GM10248 (cell line): Measurements from ENCODE around the gene OSMR.

ENCODE experiments used
- CTCF ChIA-PET: fragments of 300-600 bp; sonication (Branson Sonifier 250); formaldehyde crosslinking; extraction: SDS; loops from one replicate; lab custom pipeline; 2021; ENCODE audit warnings: antibody characterized with exemption; lab: Yijun Ruan, JAX
- POLR2A ChIA-PET: fragments of 350-650 bp; sonication (Branson Sonifier 250); formaldehyde crosslinking; extraction: SDS; loops from one replicate; lab custom pipeline; 2020; ENCODE audit warnings: antibody characterized with exemption; lab: Yijun Ruan, JAX
- DNase-seq: peaks from one replicate; pipeline ENCODE4 v3.0.0; 2012; ENCODE audit errors: extremely low spot score
- CTCF ChIP-seq: IDR thresholded peaks from 2 replicates; pipeline ENCODE4 v1.5.1; 2012; ENCODE audit warnings: mild to moderate bottlenecking, low read depth; ENCODE audit errors: extremely low read depth, missing control alignments, control extremely low read depth

OSMR gene

GRCh38 chr5:38906503-38906902 is 60.7 kb downstream of the OSMR start:
- no peak for DNase-seq
- ChIA-PET CTCF (no interaction called here), POLR2A (no interaction called here)
- no peak for TF ChIP-seq CTCF

GRCh38 chr5:38911933-38912332 is 66.1 kb downstream of the OSMR start:
- ChIA-PET CTCF (interaction anchor here (1.2 to 1.5 kb wide), 2 partner anchors 10 to 470 kb away, joined by 3 to 4 read pairs; no protein-coding TSS in a partner anchor), POLR2A (no interaction called here)
- no peak for TF ChIP-seq CTCF
- no peak for DNase-seq

- ChIA-PET POLR2A (no interaction called here), CTCF (interaction anchor here (1.3 to 2.2 kb wide), 2 partner anchors 8 to 11 kb away, joined by 4 to 12 read pairs; no protein-coding TSS in a partner anchor)
- TF ChIP-seq CTCF = no peak
- no peak for DNase-seq
Measured at GRCh38 chr5:38913714-38914113, 67.9 kb downstream of the OSMR start.

- no peak for TF ChIP-seq CTCF
- POLR2A ChIA-PET = no interaction called here
- no peak for DNase-seq
- CTCF ChIA-PET = interaction anchor here (2.1 kb wide), 1 partner anchor 475 kb away, joined by 7 read pairs; no protein-coding TSS in a partner anchor
Measured at GRCh38 chr5:38916802-38917201, 71.0 kb downstream of the OSMR start.

- DNase-seq = no peak
- ChIA-PET CTCF (interaction anchor here (0.9 to 4.2 kb wide), 11 partner anchors 8 to 500 kb away, joined by 3 to 32 read pairs (median 6); no protein-coding TSS in a partner anchor), POLR2A (no interaction called here)
- no peak for TF ChIP-seq CTCF
Measured at GRCh38 chr5:38921174-38921573, 75.4 kb downstream of the OSMR start.

- peak; percentile 67 for DNase-seq
Measured at GRCh38 chr5:38922199-38922598, 76.4 kb downstream of the OSMR start.

More at GRCh38 chr5:38922199-38922598, 76.4 kb downstream of the OSMR start:
- peak; percentile 71 for TF ChIP-seq CTCF
- ChIA-PET POLR2A (no interaction called here), CTCF (interaction anchor here (0.8 to 4.2 kb wide), 21 partner anchors 8 to 730 kb away, joined by 3 to 32 read pairs (median 4); no protein-coding TSS in a partner anchor)
